Left lung (tissue), 10 donors: ENCODE results near the gene TMIGD3. TPM values are rescaled to one million over a fixed set of nuclear protein-coding genes. Genes with fewer than 3 reads are reported as not detected.

ENCODE experiments used
- ATAC-seq: fragments of 200-7000 bp; cut with Tn5 transposase; one replicate; pipeline ENCODE4 v1.9.1; 2020; ENCODE audit warnings: moderate library complexity
- DNase-seq, 4 donors: peaks; one replicate each; pipeline ENCODE4 v3.0.0-alpha.2; 2013 to 2020
- H3K27ac ChIP-seq, 2 donors: fragments of 200-600 bp; sonication (generic) in 1 of 2; one replicate each; pipeline versions ENCODE4 v1.5.0 to v1.8.0; 2020 to 2021
- H3K27me3 ChIP-seq, 2 donors: fragments of 200-600 bp; sonication (generic) in 1 of 2; one replicate each; pipeline versions ENCODE4 v1.5.0 to v1.8.0; 2020 to 2021
- H3K36me3 ChIP-seq, 2 donors: fragments of 200-600 bp; sonication (generic) in 1 of 2; one replicate each; pipeline versions ENCODE4 v1.5.0 to v1.8.0; 2020 to 2021
- H3K4me1 ChIP-seq, 2 donors: fragments of 200-600 bp; one replicate each; pipeline ENCODE4 v1.8.0; 2021
- H3K4me3 ChIP-seq, 2 donors: fragments of 200-600 bp; sonication (generic) in 1 of 2; one replicate each; pipeline versions ENCODE4 v1.5.0 to v1.8.0; 2020 to 2021; ENCODE audit warnings: mild to moderate bottlenecking in 1 of 2
- H3K9me3 ChIP-seq, 2 donors: fragments of 200-600 bp; sonication (generic) in 1 of 2; one replicate each; pipeline versions ENCODE4 v1.5.0 to v1.8.0; 2020 to 2021
- CTCF ChIP-seq, 2 donors: fragments of 200-600 bp; sonication (generic) in 1 of 2; IDR thresholded peaks; one replicate each; pipeline versions ENCODE4 v1.5.0 to v1.8.0; 2021; ENCODE audit warnings: antibody characterized with exemption in 2 of 2
- intact Hi-C, 2 donors: fragments of 100-400 bp; cut with DNase I; formaldehyde crosslinking; loops; one replicate each; pipeline versions ENCODE4 v1.11.2 to v1.14.2; 2022
- polyA plus RNA-seq, 6 donors: library from polyadenylated mRNA; unstranded; fragments of 120-200 nt; gene quantifications; one replicate each; pipeline ENCODE4 v1.2.1, GENCODE V29; 2013; ENCODE audit not compliant: insufficient read length in 6 of 6
- total RNA-seq, 2 donors: library from RNA; stranded (reverse); fragmentation: NEBNext Ultra II Directional; extraction: Animal tissue kit (Norgen Biotek cat#: 25700); gene quantifications; one replicate each; pipeline ENCODE4 v1.2.1, GENCODE V29; 2021
- donor health status: DM: no; HTN: yes; CAD: no.
- donor health status: DM: no; HTN: no; CAD: no.

Gene TMIGD3
- total and polyA plus RNA-seq, 8 donors, result 0.14 to 27.0 (median 0.65) TPM

DNA sequence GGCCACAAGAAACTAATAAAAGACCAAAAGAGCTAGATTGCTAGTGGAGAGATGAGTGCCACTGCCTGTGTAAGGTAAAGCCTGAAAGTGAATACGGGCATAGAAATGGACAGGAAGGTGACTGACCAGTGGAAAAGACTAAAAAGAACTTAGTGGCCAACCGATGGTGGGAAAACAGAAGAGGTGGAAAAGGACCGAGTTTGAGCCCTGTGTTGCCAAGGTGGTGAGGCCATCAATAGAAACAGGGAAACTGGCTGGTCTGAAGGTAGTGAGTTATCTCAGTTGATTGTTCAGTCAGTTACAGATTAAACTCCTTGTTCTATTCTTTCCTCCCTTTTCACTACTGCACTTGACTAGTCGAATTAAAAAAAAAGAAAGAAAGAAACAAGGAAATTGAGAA, 56.9 kb downstream of the TMIGD3 start:
- Histone ChIP-seq H3K36me3 (peaks cover 0 to 51% of the 10 kb centered on the region in 2 donors), H3K27ac (no peak overlapping the region), H3K4me3 (no peak overlapping the region), H3K4me1 (peaks cover 5 to 40% of the 10 kb centered on the region in 2 donors), H3K27me3 (no peaks in the 10 kb centered on the region), H3K9me3 (no peaks in the 10 kb centered on the region)
- no peak for TF ChIP-seq CTCF (IDR thresholded peaks at IDR 0.05)
- ATAC-seq (no peak), DNase-seq (no peak)
- intact Hi-C loops, result no loop called here

GRCh38 chr1:111444031-111444430, 59.4 kb downstream of the TMIGD3 start:
- Histone ChIP-seq H3K27me3 (no peaks in the 10 kb centered on the region), H3K4me3 (no peak overlapping the region), H3K27ac (no peak overlapping the region), H3K9me3 (no peaks in the 10 kb centered on the region), H3K36me3 (peaks cover 0 to 76% of the 10 kb centered on the region in 2 donors), H3K4me1 (peaks cover 0 to 24% of the 10 kb centered on the region in 2 donors)
- ATAC-seq (no peak), DNase-seq (no peak)
- intact Hi-C loops, result no loop called here
- no peak for TF ChIP-seq CTCF (IDR thresholded peaks at IDR 0.05)

DNA sequence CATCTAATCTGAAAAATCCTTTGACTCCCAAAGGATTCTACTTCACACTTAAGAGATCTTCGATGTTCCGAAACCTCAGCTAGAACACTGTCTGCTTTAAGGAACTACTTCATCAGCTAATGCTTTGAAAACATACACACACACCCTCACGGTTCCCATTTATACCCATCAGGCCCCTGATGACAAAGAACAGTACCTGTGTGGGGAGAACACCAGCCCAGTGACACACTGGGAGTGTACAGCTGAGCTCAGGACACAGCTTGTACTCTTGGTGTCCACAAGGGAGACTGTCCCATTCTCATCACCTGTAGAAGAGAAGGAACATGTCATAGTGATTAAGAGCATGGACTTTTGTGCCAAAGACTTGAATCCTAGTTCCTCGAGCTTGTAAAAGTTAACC, 61.0 kb downstream of the TMIGD3 start:
- intact Hi-C loops, result no loop called here
- ATAC-seq, result no peak
- H3K9me3 ChIP-seq, result no peaks in the 10 kb centered on the region

GRCh38 chr1:111441573-111442192, 61.8 kb downstream of the TMIGD3 start:
- Histone ChIP-seq H3K9me3 (no peaks in the 10 kb centered on the region), H3K27ac (no peak overlapping the region), H3K4me3 (no peak overlapping the region), H3K27me3 (no peaks in the 10 kb centered on the region), H3K36me3 (peaks cover 0 to 95% of the 10 kb centered on the region in 2 donors), H3K4me1 (peaks cover 0 to 4% of the 10 kb centered on the region in 2 donors)
- peak; percentile 26 for ATAC-seq
- intact Hi-C loops, result no loop called here
- TF ChIP-seq CTCF (IDR thresholded peaks at IDR 0.05), result peak in 1 of 2 donors; percentile 18
- DNase-seq, result peak in 1 of 4 donors; percentile 42

More for the DNA sequence above, 61.0 kb downstream of the TMIGD3 start:
- Histone ChIP-seq H3K27ac (no peak overlapping the region), H3K36me3 (peaks cover 0 to 92% of the 10 kb centered on the region in 2 donors), H3K4me3 (no peak overlapping the region), H3K27me3 (no peaks in the 10 kb centered on the region), H3K4me1 (peaks cover 0 to 12% of the 10 kb centered on the region in 2 donors)
- no peak for DNase-seq
- TF ChIP-seq CTCF (IDR thresholded peaks at IDR 0.05), result no peak

DNA sequence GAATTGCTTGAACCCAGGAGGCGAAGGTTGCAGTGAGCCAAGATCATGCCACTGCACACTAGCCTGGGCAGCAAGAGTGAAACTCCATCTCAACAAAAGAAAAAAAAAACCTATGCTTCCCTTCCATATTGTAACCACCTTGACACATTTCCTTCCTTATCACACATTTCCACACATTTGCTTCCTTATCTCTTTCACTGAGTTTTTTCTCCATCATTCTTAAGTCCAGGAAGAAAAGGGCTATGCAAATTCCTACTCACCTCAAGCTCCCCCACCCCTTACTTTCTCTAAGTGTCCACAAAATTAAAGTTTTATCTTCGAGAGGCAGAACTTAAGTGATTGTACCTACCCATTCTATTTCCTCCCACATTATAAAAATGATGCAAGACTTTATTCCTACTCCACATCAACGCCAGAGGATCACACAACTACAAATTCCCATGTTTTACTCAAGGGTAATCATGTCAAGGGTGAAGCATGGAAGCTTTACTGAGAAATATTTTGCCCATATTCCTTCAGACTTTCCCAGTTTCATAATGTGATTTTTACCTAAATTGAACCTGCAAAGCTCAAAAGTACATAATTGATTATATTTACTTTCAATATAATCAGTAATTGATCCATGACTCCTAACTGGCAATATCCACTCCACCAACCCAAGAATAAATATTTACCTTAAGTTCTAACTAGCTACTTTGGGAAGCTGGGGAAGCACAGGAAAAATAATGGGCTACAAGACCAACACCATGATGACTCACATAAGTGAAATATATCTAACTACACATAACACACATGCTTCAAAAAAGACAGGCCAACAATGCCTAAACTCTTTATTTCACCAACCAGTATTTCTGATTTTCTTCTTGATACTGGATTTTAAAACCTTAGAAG, 63.7 kb downstream of the TMIGD3 start:
- H3K4me1 ChIP-seq, result no peaks in the 10 kb centered on the region
- intact Hi-C loops, result no loop called here
- DNase-seq, result no peak
- TF ChIP-seq CTCF (IDR thresholded peaks at IDR 0.05), result no peak
- peaks cover 0 to 76% of the 10 kb centered on the region in 2 donors for H3K36me3 ChIP-seq
- no peaks in the 10 kb centered on the region for H3K27me3 ChIP-seq
- no peak overlapping the region for H3K4me3 ChIP-seq
- no peak overlapping the region for H3K27ac ChIP-seq
- no peaks in the 10 kb centered on the region for H3K9me3 ChIP-seq
- ATAC-seq, result no peak
